ENCODE results near the gene SLC6A9. TPM values are rescaled to one million over a fixed set of nuclear protein-coding genes. Genes with fewer than 3 reads are reported as not detected.

SLC6A9 gene
- total and polyA plus RNA-seq, 2 of the 8 experiments (the other 6 are each of a cell fraction or from before 2014, with no cell fraction given) = 20.2 to 24.2 TPM

DNA sequence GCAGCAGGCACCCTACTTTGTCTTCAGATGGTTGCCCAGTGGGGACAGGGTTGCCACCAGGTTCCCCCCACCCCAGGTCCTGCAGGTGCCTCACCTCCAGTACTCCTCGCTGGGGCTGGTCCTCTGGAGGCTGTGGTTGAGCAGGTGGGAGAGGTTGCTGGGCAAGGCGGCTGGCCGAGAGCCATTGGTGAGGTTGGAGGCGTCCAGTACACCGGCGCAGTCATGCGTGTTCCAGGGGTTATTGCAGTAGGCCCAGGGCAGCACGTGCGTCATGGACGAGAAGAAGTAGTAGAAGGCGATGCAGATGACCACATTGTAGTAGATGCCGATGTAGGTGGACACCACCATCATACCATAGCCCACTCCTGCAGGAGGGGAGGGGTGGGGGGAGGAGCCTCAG is 23.0 kb downstream of the SLC6A9 start:
- Histone ChIP-seq H3K4me2 (ENCODE audit: insufficient read depth in 1 of 2, low read depth in 2 of 2, low read length in 2 of 2) (no peak overlapping the region), H3K4ac (replicated peaks; ENCODE audit: insufficient read length, low read depth, low read length) (no peak overlapping the region), H2BK15ac (ENCODE audit: low read length) (no peak overlapping the region), H3K4me1 (replicated peaks in 1 of 4; ENCODE audit: control insufficient read depth in 3 of 4, insufficient read depth in 4 of 4, low read length in 3 of 4) (peaks cover 0 to 4% (median 0%) of the 10 kb centered on the region in 4 experiments; a peak in 2 of 7 replicates), H2BK120ac (replicated peaks; ENCODE audit: low read depth, low read length) (no peak overlapping the region), H3K27ac (ENCODE audit: low read depth, low read length) (no peak overlapping the region), H3K23me2 (ENCODE audit: low read depth, low read length) (no peaks in the 10 kb centered on the region), H3K27me3 (replicated peaks in 1 of 4; ENCODE audit: control insufficient read depth in 3 of 4, extremely low read depth in 1 of 4, insufficient read depth in 3 of 4, low read length in 3 of 4) (no peaks in the 10 kb centered on the region), H3K18ac (ENCODE audit: extremely low read depth, low read length) (no peak overlapping the region), H2AK5ac (ENCODE audit: low read depth, low read length) (no peak overlapping the region), H2BK20ac (ENCODE audit: low read length) (no peak overlapping the region), H3K9me3 (ENCODE audit: insufficient read depth in 2 of 2, low read depth in 1 of 2, low read length in 1 of 2) (no peaks in the 10 kb centered on the region), H3K4me3 (ENCODE audit: extremely low read depth in 1 of 4, insufficient read depth in 2 of 4, low read depth in 3 of 4, low read length in 4 of 4) (no peak overlapping the region), H2AFZ (ENCODE audit: low read length) (no peak overlapping the region), H2BK12ac (ENCODE audit: low read depth, low read length) (no peak overlapping the region), H3K14ac (ENCODE audit: insufficient read length) (no peak overlapping the region), H3K56ac (replicated peaks; ENCODE audit: insufficient read length, low read depth, low read length) (no peak overlapping the region), H3K36me3 (ENCODE audit: control insufficient read depth in 2 of 4, insufficient read depth in 4 of 4, low read length in 3 of 4) (peaks cover 0 to 20% (median 2%) of the 10 kb centered on the region in 4 experiments; a peak in 4 of 8 replicates), H4K91ac (replicated peaks; ENCODE audit: insufficient read length, low read length) (no peak overlapping the region), H3K9ac (replicated peaks in 1 of 4; ENCODE audit: extremely low read depth in 1 of 4, low read depth in 3 of 4, low read length in 3 of 4) (no peak overlapping the region), H4K20me1 (replicated peaks in 1 of 2; ENCODE audit: control insufficient read depth in 1 of 2, insufficient read depth in 2 of 2, low read length in 2 of 2) (peaks cover 1 to 2% of the 10 kb centered on the region in 2 experiments), H4K8ac (ENCODE audit: extremely low read depth, insufficient read depth, low read length) (peak overlapping the region; percentile 60; the same call in 1 of the 2 replicates), H4K5ac (ENCODE audit: insufficient read length, low read depth, low read length) (no peak overlapping the region), H3K79me1 (ENCODE audit: low read depth, low read length) (no peaks in the 10 kb centered on the region), H3K23ac (ENCODE audit: insufficient read length) (no peak overlapping the region), H3K79me2 (ENCODE audit: control insufficient read depth in 1 of 2, insufficient read depth in 2 of 2, low read length in 2 of 2) (no peaks in the 10 kb centered on the region), H2BK5ac (ENCODE audit: low read depth, low read length) (no peak overlapping the region)
- CTCF ChIA-PET (ENCODE audit: partially characterized antibody) = interaction anchor here (1.3 to 15.8 kb wide), 3 partner anchors 11 to 22 kb away, joined by 4 to 239 read pairs (median 71); partner anchors contain the start of genes CCDC24 and SLC6A9
- POLR2A ChIA-PET (ENCODE audit: partially characterized antibody) = interaction anchor here (27.1 kb wide), 1 partner anchor 17 kb away, joined by 544 read pairs; the partner anchor contains the start of gene SLC6A9
- WGBS, 2 experiments (ENCODE audit: extremely low coverage in 1 of 2, insufficient coverage in 1 of 2, insufficient read length in 1 of 2, insufficient replicate concordance in 2 of 2, low coverage in 1 of 2, low lambda C conversion rate in 2 of 2, missing lambda C conversion rate in 1 of 2) = 95% methylated on average over 12 of the region's 12 CpGs; no CpG with 5 or more reads in 1 of the 2 experiments
- DNase-seq (ENCODE audit: low read depth in 1 of 2, low spot score in 2 of 2) (no peak), FAIRE-seq (no peak)
- no peak for TF ChIP-seq CBX5 (IDR thresholded peaks at IDR 0.05; ENCODE audit: low read depth, low read length)
- no peak for TF ChIP-seq TCF12 (IDR thresholded peaks at IDR 0.05; ENCODE audit: low read depth, low read length)
- TF ChIP-seq EGR1 (IDR thresholded peaks at IDR 0.05; ENCODE audit: borderline replicate concordance, low read depth, low read length) = no peak
- TF ChIP-seq, protein P1, sequence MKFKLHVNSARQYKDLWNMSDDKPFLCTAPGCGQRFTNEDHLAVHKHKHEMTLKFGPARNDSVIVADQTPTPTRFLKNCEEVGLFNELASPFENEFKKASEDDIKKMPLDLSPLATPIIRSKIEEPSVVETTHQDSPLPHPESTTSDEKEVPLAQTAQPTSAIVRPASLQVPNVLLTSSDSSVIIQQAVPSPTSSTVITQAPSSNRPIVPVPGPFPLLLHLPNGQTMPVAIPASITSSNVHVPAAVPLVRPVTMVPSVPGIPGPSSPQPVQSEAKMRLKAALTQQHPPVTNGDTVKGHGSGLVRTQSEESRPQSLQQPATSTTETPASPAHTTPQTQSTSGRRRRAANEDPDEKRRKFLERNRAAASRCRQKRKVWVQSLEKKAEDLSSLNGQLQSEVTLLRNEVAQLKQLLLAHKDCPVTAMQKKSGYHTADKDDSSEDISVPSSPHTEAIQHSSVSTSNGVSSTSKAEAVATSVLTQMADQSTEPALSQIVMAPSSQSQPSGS (IDR thresholded peaks at IDR 0.05; ENCODE audit: low read length) = no peak
- TF ChIP-seq KDM4A (IDR thresholded peaks at IDR 0.05; ENCODE audit: low read depth, low read length, severe bottlenecking) = no peak
- no peak for TF ChIP-seq BCL11A (IDR thresholded peaks at IDR 0.05; ENCODE audit: low read depth in 2 of 2, low read length in 2 of 2)
- TF ChIP-seq POU5F1 (IDR thresholded peaks at IDR 0.05; ENCODE audit: low read depth, low read length) = no peak

All from H1 (cell line).